Erythroblast (primary cell): ENCODE measurements around the gene FKBP7.

Experiments
- GATA1 ChIP-seq: IDR thresholded peaks from 2 replicates; pipeline ENCODE4 v1.6.1; 2011; ENCODE audit warnings: low read depth, mild to moderate bottlenecking, control low read depth, low read length, moderate library complexity
- POLR2A ChIP-seq: IDR thresholded peaks from 2 replicates; pipeline ENCODE4 v1.6.1; 2011; ENCODE audit warnings: mild to moderate bottlenecking, low read length

- TF ChIP-seq POLR2A (peak; percentile 67), GATA1 (no peak)
Measured at GRCh38 chr2:178480227-178481181, 2.1 kb upstream of the FKBP7 start, which contains the start of gene PLEKHA3.
